ENCODE measurements around the gene NEK7.

The NEK7 gene

GRCh38 chr1:198352975-198353695 is 196.3 kb downstream of the NEK7 start:
- no peak for DNase-seq (ENCODE audit: low read depth)

GRCh38 chr1:198357937-198358336 is 201.1 kb downstream of the NEK7 start:
- DNase-seq (ENCODE audit: low read depth), result no peak

GRCh38 chr1:198359024-198359653 is 202.3 kb downstream of the NEK7 start:
- DNase-seq (ENCODE audit: low read depth), result no peak

GRCh38 chr1:198360208-198360729 is 203.5 kb downstream of the NEK7 start:
- no peak for DNase-seq (ENCODE audit: low read depth)

- DNase-seq (ENCODE audit: low read depth), result no peak
Observed at GRCh38 chr1:198361237-198361767, 204.5 kb downstream of the NEK7 start.

GRCh38 chr1:198363625-198364151 is 206.9 kb downstream of the NEK7 start:
- no peak for DNase-seq (ENCODE audit: low read depth)

- no peak for DNase-seq (ENCODE audit: low read depth)
Observed at GRCh38 chr1:198364471-198364870, 207.7 kb downstream of the NEK7 start.

- no peak for DNase-seq (ENCODE audit: low read depth)
Observed at GRCh38 chr1:198367296-198367695, 210.5 kb downstream of the NEK7 start.

- DNase-seq (ENCODE audit: low read depth), result no peak
Observed at GRCh38 chr1:198370996-198371395, 214.2 kb downstream of the NEK7 start.

Data from CMK (cell line).